ENCODE results near the gene PLXDC1.
"Not testable (repeated sequence)": the region's sequence is repeated elsewhere in the genome, so short reads cannot be mapped to it uniquely, and the experiment has no call there.

Gene PLXDC1

GRCh38 chr17:39178536-39178935, 27.1 kb upstream of the PLXDC1 start:
- no peak for DNase-seq

DNA sequence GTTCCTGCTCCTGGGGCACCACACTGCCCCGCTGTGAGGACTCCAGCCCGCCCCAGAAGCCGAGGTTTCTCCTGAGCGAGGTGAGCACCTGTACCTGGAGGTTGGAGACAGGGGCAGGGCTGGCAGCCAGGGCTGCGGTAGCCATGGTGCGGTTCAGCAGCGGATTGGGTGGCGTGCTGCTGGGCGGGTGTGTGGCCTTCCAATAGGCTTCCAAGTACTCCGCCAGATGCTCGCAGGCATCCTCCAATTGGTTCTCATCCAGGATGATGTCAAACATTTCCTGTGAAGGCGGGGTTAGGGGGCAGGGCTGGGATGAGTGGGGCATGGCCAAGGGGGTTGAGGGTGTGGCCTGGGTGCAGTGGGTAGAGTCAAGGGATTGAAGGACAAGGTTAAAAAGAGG, 25.8 kb upstream of the PLXDC1 start:
- DNase-seq: no peak

- no peak for DNase-seq
Measured at GRCh38 chr17:39175695-39176093, 24.3 kb upstream of the PLXDC1 start.

DNA sequence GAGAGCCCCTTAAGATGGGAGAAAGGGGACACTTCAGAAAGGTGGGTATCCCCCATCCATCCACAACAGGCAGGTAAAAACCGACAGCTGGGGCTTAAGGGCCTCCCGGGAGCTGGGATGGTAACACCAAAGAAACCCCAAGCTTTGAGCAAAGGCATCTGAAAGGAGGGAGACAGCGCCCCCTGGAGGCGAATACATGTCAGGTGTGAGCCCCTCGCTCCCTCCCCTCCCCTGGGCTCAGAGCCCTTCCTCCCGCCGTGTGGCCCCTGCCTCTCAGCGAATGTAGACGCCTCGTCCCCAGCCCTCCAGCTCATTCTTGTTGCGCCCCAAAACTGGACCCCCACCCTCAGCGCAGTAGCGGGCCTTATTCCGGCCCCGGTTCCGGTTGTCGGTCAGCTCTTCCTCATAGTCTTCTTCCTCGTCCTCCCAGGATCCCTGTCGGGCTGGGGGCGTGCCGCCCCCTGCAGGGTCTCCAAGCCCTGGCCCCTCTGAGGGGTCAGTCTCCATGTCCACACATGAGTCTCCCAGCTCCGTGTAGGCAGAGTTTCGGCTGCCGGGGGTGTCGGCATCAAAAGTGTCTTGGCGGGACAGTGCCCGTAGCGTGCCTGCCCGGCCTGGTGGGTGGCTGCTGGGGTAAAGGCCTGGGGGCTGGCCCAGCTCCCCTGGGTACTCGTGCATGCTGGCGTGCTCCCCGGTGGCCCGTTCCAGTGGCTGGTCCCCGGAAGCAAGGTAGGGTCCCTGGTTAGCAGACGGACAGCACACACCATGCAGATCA, 23.7 kb upstream of the PLXDC1 start:
- peak; percentile 75 for DNase-seq

DNA sequence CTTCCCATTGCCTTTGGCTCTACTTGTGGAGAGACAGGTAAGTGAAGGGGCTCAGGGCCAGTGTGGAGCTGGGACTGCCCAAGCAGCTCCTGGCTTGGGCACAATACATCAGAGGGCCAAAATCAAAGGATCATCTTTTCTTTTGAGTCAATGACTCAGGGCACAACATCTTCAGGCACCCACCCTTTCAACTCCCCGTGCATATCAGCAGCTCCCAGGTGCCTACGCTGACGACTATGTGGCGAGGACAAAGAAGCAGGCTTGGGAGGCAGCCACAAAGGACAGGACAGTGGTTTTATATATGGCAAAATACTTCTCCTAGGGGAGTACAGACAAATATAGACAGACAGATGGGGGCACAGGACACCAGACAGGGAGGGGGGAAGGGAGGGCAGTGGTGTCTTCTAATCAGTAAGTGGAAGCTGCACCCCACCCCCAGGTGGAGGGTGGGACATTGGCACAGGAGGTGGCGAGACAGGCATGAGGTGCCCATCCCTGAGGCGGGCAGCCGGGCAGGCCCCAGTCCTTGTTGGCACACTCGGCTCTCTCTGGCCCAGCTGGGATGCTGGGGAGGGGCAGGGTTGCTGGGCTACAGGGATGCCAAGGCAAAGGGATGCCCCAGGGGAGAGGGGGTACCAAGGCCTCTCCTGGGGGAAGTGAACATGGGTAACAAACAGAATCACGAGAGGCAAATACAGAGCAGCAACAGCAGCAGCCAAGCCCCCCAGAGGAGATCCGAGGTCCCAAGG, 22.3 kb upstream of the PLXDC1 start:
- DNase-seq: no peak

GRCh38 chr17:39173080-39173479, 21.6 kb upstream of the PLXDC1 start:
- no peak for DNase-seq

DNA sequence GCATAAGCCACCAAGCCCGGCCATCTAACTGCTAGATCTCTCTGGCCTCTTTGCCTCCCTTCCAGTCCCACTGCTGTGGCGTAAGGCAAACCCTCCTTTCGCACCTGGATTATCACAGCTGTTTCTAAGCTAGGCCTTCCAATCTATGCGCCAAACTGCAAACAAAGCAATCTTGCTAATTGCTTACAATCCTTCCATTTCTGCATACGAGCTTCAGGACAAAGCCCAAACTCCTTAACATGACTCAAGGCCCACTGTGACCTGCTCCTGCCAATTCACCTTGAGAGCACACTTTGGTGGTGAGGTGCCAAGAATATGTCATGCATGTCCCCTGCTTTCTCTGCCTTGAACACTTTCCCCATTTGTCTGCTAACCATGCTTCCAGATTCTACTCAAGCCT, 20.5 kb upstream of the PLXDC1 start:
- DNase-seq: no peak

- DNase-seq: no peak
Measured at GRCh38 chr17:39170558-39170957, 19.1 kb upstream of the PLXDC1 start.

- DNase-seq: no peak
Measured at GRCh38 chr17:39170109-39170508, 18.7 kb upstream of the PLXDC1 start.

DNA sequence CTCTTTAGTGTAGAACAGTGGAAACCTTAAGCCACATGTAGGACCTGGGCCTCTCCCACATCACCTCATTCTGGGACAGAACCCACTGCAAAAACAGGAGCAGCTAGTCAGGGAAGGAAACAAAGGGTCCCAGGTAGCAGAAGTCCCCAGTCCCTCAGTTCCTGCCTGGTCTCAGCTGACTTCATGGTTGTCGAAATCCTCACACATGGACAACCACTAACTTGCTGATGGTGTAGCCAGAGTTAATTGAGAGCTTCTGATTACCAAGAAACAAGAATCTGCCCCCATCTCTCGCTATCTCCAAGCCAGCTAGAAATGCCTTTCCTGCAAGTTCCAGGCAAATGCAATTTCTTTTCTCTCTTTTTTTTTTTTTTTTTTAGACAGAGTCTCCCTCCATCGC, 18.1 kb upstream of the PLXDC1 start:
- no peak for DNase-seq

DNA sequence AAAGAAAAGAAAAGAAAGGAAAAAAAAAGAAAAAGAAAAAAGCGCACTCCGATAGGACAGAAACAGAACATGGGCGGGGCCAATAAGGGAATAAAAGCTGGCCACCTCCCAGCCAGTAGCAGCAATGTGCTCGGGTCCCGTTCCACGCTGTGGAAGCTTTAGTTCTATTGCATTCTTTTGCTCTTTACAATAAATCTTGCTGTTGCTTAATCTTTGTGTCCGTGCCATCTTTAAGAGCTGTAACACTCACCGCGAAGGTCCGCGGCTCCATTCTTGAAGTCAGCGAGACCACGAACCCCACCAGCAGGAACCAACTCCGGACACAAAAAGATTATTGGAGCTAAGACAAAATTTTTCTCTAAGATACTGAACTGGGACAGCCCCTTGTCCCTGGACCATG, 17.7 kb upstream of the PLXDC1 start:
- no peak for DNase-seq

DNA sequence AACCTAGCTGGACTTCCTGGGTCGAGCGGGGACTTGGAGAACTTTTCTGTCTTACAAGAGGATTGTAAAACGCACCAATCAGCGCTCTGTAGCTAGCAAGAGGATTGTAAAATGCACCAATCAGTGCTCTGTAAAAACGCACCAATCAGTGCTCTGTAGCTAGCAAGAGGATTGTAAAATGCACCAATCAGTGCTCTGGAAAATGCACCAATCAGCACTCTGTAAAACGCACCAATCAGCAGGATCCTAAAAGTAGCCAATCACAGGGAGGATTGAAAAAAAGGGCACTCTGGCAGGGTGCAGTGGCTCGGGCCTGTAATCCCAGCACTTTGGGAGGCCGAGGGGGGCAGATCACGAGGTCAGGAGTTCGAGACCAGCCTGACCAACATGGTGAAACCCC, 17.1 kb upstream of the PLXDC1 start:
- not testable (repeated sequence) for DNase-seq

DNA sequence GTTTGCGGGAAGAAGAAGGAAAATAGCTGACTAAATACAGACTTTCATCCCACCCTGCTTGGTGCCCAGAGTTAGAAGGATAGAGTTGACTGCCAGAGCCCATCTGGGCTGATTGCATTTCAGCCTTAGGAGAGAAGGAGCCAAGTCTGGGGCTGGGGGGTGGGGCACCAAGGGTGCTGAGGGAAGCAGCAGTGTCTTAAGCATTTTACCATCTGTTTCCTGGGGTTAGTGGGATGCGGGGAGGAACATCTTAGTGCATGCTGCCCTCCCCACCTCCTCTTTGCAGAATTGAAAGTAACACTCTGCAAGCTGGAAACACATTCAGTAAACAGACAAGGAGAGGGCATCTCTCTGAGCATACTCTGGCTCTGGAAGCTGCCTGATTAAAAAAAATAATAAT, 16.0 kb upstream of the PLXDC1 start:
- no peak for DNase-seq

GRCh38 chr17:39166437-39167335, 15.2 kb upstream of the PLXDC1 start:
- no peak for DNase-seq

DNA sequence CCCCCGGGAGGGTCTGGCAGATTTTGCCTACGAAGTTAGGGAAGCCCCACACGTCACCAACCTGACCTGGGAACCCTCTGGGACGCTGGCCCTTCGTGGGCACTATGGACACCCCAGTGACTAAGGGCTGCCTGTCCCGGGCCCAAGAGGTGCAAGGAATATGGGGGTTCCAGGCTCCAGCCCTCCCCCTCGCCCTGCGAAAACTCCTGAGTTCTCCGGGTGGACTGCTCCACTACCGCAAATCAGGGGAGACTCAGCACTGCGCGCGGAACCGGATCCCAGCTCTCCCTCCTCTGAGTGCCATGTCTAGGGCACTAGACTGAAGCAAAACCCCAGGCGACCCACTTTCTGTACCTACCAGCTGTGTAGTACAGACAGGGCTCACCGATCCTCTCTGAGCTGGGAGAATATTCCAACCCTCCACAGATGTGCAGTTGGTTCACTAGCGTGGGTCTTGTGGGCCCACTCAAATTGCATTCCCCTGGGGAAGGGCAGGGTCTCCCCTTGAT, 14.5 kb upstream of the PLXDC1 start, which contains the start of gene ARL5C:
Gene ARL5C, minus strand, starts transcription at position 321 of the 509 bp plus-strand sequence. CDS start 401 bp downstream, outside the sequence.
- no peak for DNase-seq

GRCh38 chr17:39165178-39165840, 13.9 kb upstream of the PLXDC1 start:
- no peak for DNase-seq

DNA sequence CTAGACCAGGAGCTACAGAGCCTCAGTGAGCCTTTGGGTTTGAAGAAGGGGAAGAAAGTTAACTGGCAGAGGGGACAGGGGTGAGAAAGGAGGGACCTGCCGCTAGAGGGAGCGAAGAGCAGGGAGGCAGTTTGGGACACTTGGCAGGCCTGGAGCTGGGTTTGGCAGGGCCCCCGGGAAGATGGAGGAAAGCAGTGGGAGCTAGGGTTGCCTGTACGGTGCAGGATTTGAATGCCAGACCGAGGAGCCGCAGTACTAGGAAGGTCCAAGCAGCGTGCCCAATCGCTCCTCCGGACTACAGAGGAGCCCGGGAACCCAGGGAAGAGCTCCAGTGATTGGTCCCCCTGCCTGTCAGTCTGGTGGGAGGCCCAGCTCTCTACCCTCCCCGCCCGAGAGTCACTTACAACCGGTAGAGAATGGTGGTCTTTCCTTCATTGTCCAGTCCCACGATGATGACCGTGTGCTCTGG, 13.3 kb upstream of the PLXDC1 start:
- peak; percentile 76 for DNase-seq

GRCh38 chr17:39161962-39162361, 10.5 kb upstream of the PLXDC1 start:
- DNase-seq: no peak

DNA sequence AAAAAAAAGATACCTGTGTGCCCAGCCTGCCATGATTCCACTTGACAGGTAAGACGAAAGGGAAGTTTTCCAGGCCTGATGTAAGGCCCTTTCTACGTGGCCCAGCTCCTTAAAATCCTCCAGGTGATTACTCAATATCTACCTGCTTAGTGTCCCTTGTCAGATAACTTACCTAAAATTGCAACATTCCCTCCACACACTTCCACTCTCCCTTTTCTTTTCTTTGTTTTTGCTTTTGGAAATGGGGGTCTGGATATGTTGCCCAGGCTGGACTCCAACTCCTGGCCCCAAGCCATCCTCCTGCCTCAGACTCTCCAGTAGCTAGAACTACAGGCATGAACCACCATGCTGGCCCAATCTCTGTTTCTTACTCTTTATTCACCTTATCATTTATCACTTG, 7.2 kb upstream of the PLXDC1 start:
- no peak for DNase-seq

GRCh38 chr17:39156491-39156890, 5.1 kb upstream of the PLXDC1 start:
- no peak for DNase-seq

DNA sequence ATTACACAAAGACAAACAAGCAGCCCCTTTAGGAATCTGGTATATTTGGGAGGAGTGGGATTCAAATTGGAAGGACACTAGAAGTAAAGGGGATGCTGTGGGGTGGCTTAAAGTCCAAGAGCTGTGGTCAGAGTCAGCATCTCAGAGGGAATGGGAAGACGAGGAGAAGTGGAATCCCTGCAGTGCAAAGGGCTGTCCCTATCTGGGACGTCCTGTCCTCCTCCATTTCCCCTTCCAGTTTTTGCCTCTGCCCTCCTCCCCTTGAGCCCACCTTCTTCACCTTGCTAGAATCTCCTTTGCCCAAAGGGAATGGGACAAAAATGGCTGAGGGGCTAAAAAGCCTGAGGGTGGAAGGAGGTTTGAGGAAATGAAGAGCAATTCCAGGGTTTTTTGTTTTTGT, 4.2 kb upstream of the PLXDC1 start:
- no peak for DNase-seq

- peak; percentile 91 for DNase-seq
Measured at GRCh38 chr17:39153599-39154051, 2.2 kb upstream of the PLXDC1 start.
